OCI-LY3 (cell line): ENCODE results near the gene PET100.

Experiments
- H2AFZ ChIP-seq: fragments of 200-600, 300-600 bp; shearing (Covaris generic); 2 replicates; pipeline ENCODE4 v1.6.0; 2014; ENCODE audit warnings: antibody characterized with exemption, low read depth, low read length
- H3K27ac ChIP-seq: fragments of 200-600, 300-600 bp; sonication (generic); 2 replicates; pipeline ENCODE4 v1.5.1; 2014; ENCODE audit warnings: mild to moderate bottlenecking, low read length, moderate library complexity, mixed read lengths
- H3K27me3 ChIP-seq: fragments of 200-600, 300-600 bp; sonication (generic); 2 replicates; pipeline ENCODE4 v1.6.1; 2014; ENCODE audit warnings: low read depth, low read length, mixed read lengths
- H3K36me3 ChIP-seq: fragments of 200-600, 300-600 bp; sonication (generic); replicated peaks from 2 replicates; pipeline ENCODE3; 2014; ENCODE audit warnings: low read depth, low read length, mixed read lengths
- H3K4me1 ChIP-seq: fragments of 300-600, 200-600 bp; sonication (generic); 2 replicates; pipeline ENCODE4 v1.6.1; 2014; ENCODE audit warnings: low read length, mixed read lengths
- H3K4me2 ChIP-seq: fragments of 200-600, 300-600 bp; sonication (generic); 2 replicates; pipeline ENCODE4 v1.6.1; 2014; ENCODE audit warnings: low read length, mixed read lengths
- H3K4me3 ChIP-seq: fragments of 300-600, 200-600 bp; sonication (generic); 2 replicates; pipeline ENCODE4 v1.5.1; 2014; ENCODE audit warnings: antibody characterized with exemption, mild to moderate bottlenecking, low read length, moderate library complexity
- H3K79me2 ChIP-seq: fragments of 300-600, 200-600 bp; shearing (Covaris generic); 2 replicates; pipeline ENCODE4 v1.6.1; 2014; ENCODE audit warnings: mild to moderate bottlenecking, low read length, mixed read lengths
- H3K9ac ChIP-seq: fragments of 300-600, 200-600 bp; shearing (Covaris generic); 2 replicates; pipeline ENCODE4 v1.6.0; 2014; ENCODE audit warnings: mild to moderate bottlenecking, low read length, moderate library complexity
- H3K9me3 ChIP-seq: fragments of 200-600, 300-600 bp; shearing (Covaris generic); 2 replicates; pipeline ENCODE4 v1.6.1; 2014; ENCODE audit warnings: low read length, mixed read lengths; ENCODE audit not compliant: insufficient read depth
- H4K20me1 ChIP-seq: fragments of 200-600, 300-600 bp; sonication (generic); 2 replicates; pipeline ENCODE4 v1.6.1; 2016; ENCODE audit warnings: low read length, mixed read lengths; ENCODE audit not compliant: insufficient read depth
- CTCF ChIP-seq: fragments of 200-600, 300-600 bp; sonication (generic); IDR thresholded peaks from 2 replicates; pipeline ENCODE4 v1.5.1; 2014; ENCODE audit warnings: antibody characterized with exemption, low read length, low read depth
- EZH2phosphoT487 ChIP-seq: fragments of 200-600 bp; shearing (Covaris generic); IDR thresholded peaks from 2 replicates; pipeline ENCODE4 v1.6.1; 2018; ENCODE audit warnings: antibody characterized with exemption, mixed run types, low read depth

The PET100 gene

GRCh38 chr19:7672522-7672921, 42.9 kb downstream of the PET100 start:
- Histone ChIP-seq H3K9me3 (no peaks in the 10 kb centered on the region), H3K4me2 (no peak overlapping the region), H3K9ac (no peak overlapping the region), H3K27me3 (peaks cover 43% of the 10 kb centered on the region), H3K36me3 (no peaks in the 10 kb centered on the region), H3K79me2 (no peaks in the 10 kb centered on the region), H3K27ac (no peak overlapping the region), H3K4me3 (no peak overlapping the region), H3K4me1 (no peaks in the 10 kb centered on the region), H4K20me1 (no peaks in the 10 kb centered on the region), H2AFZ (no peak overlapping the region)
- no peak for TF ChIP-seq CTCF

GRCh38 chr19:7674010-7675005, 44.7 kb downstream of the PET100 start:
- H3K4me2 ChIP-seq, result 0 out of 2 replicates have a peak overlapping the region, but pooled peaks have one; percentile 1
- H3K9me3 ChIP-seq, result no peaks in the 10 kb centered on the region
- no peak overlapping the region for H2AFZ ChIP-seq
- H3K36me3 ChIP-seq, result no peaks in the 10 kb centered on the region
- no peak overlapping the region for H3K9ac ChIP-seq
- no peaks in the 10 kb centered on the region for H4K20me1 ChIP-seq
- TF ChIP-seq CTCF, result no peak
- TF ChIP-seq EZH2phosphoT487, result no peak
- no peaks in the 10 kb centered on the region for H3K79me2 ChIP-seq
- H3K27ac ChIP-seq, result no peak overlapping the region
- peaks cover 48% of the 10 kb centered on the region for H3K27me3 ChIP-seq
- H3K4me3 ChIP-seq, result no peak overlapping the region
- H3K4me1 ChIP-seq, result peaks cover 5% of the 10 kb centered on the region

GRCh38 chr19:7676376-7676775, 46.8 kb downstream of the PET100 start:
- Histone ChIP-seq H3K79me2 (peaks cover 6% of the 10 kb centered on the region), H2AFZ (no peak overlapping the region), H3K9me3 (no peaks in the 10 kb centered on the region), H4K20me1 (no peaks in the 10 kb centered on the region), H3K27ac (no peak overlapping the region), H3K4me3 (no peak overlapping the region), H3K9ac (no peak overlapping the region), H3K27me3 (peaks cover 45% of the 10 kb centered on the region), H3K36me3 (no peaks in the 10 kb centered on the region), H3K4me2 (no peak overlapping the region), H3K4me1 (peaks cover 19% of the 10 kb centered on the region)
- TF ChIP-seq CTCF, result no peak
- TF ChIP-seq EZH2phosphoT487, result no peak

GRCh38 chr19:7676854-7677253, 47.3 kb downstream of the PET100 start, which contains the start of gene MCEMP1:
Gene MCEMP1 (plus strand): TSS chr19:7677090. CDS start chr19:7677121, 31 bp downstream.
- Histone ChIP-seq H3K9me3 (no peaks in the 10 kb centered on the region), H3K4me1 (peaks cover 23% of the 10 kb centered on the region), H2AFZ (no peak within 1 kb of the TSS), H3K27me3 (peaks cover 45% of the 10 kb centered on the region), H3K4me3 (no peak within 1 kb of the TSS), H3K9ac (no peak within 1 kb of the TSS), H3K79me2 (peaks cover 11% of the 10 kb centered on the region), H3K4me2 (no peak within 1 kb of the TSS), H3K27ac (no peak within 1 kb of the TSS), H4K20me1 (no peaks in the 10 kb centered on the region), H3K36me3 (no peaks in the 10 kb centered on the region)
- TF ChIP-seq EZH2phosphoT487, result no peak
- TF ChIP-seq CTCF, result no peak
